ENCODE data around the gene TRAK1. TPM values are rescaled to one million over a fixed set of nuclear protein-coding genes. Genes with fewer than 3 reads are reported as not detected.

TRAK1 gene
- total and polyA plus RNA-seq, 7 experiments from 2014 or later: 4.8 to 30.4 (median 13.9) TPM

GRCh38 chr3:42194943-42195510 lies 103.9 kb downstream of the TRAK1 start:
- Histone ChIP-seq H3K27ac (ENCODE audit: low read depth, low read length) (no peak overlapping the region), H3K27me3 (ENCODE audit: control insufficient read depth in 2 of 2, insufficient read depth in 2 of 2, low read length in 2 of 2) (no peaks in the 10 kb centered on the region), H3K9me3 (ENCODE audit: control insufficient read depth in 2 of 3, low read length in 3 of 3) (no peaks in the 10 kb centered on the region), H3K36me3 (ENCODE audit: control insufficient read depth in 2 of 3, insufficient read depth in 3 of 3, low read length in 3 of 3) (peaks cover 0 to 53% (median 0%) of the 10 kb centered on the region in 3 experiments), H3K4me3 (ENCODE audit: low read length) (no peak overlapping the region), H3K4me1 (ENCODE audit: control insufficient read depth in 2 of 2, insufficient read depth in 2 of 2, low read length in 2 of 2) (peaks cover 5 to 9% of the 10 kb centered on the region in 2 donors)
- ATAC-seq: no peak
- Mint-ChIP-seq H3K4me3 (no peak overlapping the region), H3K9me3 (no peaks in the 10 kb centered on the region), H3K27ac (no peak overlapping the region), H3K4me1 (peaks cover 8 to 41% (median 15%) of the 10 kb centered on the region in 7 donors), H3K36me3 (peaks cover 11 to 66% (median 23%) of the 10 kb centered on the region in 5 donors), H3K27me3 (no peaks in the 10 kb centered on the region)
- DNase-seq: no peak
- POLR2A ChIA-PET: no interaction called here
- CTCF ChIA-PET: no interaction called here
- intact Hi-C loops (cut with micrococcal nuclease): no loop called here

GRCh38 chr3:42195879-42196330 lies 104.7 kb downstream of the TRAK1 start:
- Histone ChIP-seq H3K27me3 (ENCODE audit: control insufficient read depth in 2 of 2, insufficient read depth in 2 of 2, low read length in 2 of 2) (no peaks in the 10 kb centered on the region), H3K36me3 (ENCODE audit: control insufficient read depth in 2 of 3, insufficient read depth in 3 of 3, low read length in 3 of 3) (peaks cover 0 to 61% (median 0%) of the 10 kb centered on the region in 3 experiments), H3K9me3 (ENCODE audit: control insufficient read depth in 2 of 3, low read length in 3 of 3) (no peaks in the 10 kb centered on the region), H3K27ac (ENCODE audit: low read depth, low read length) (no peak overlapping the region), H3K4me3 (ENCODE audit: low read length) (no peak overlapping the region), H3K4me1 (ENCODE audit: control insufficient read depth in 2 of 2, insufficient read depth in 2 of 2, low read length in 2 of 2) (peaks cover 5 to 9% of the 10 kb centered on the region in 2 donors)
- Mint-ChIP-seq H3K36me3 (peaks cover 11 to 68% (median 30%) of the 10 kb centered on the region in 5 donors), H3K4me3 (no peak overlapping the region), H3K27me3 (no peaks in the 10 kb centered on the region), H3K4me1 (peaks cover 8 to 39% (median 15%) of the 10 kb centered on the region in 7 donors), H3K9me3 (no peaks in the 10 kb centered on the region), H3K27ac (peak overlapping the region in 1 of 9 donors; percentile 41)
- ChIA-PET POLR2A (no interaction called here), CTCF (interaction anchor here (0.7 kb wide), 1 partner anchor 644 kb away, joined by 4 read pairs; no protein-coding TSS in a partner anchor)
- intact Hi-C loops (cut with micrococcal nuclease): no loop called here
- ATAC-seq (no peak), DNase-seq (no peak)

- Mint-ChIP-seq H3K27ac (peak overlapping the region in 1 of 9 donors; percentile 57), H3K36me3 (peaks cover 17 to 82% (median 49%) of the 10 kb centered on the region in 5 donors)
- intact Hi-C loops (cut with micrococcal nuclease): no loop called here
These were observed 107.6 kb downstream of the TRAK1 start for GRCh38 chr3:42198709-42199108.

GRCh38 chr3:42202217-42202865 lies 111.2 kb downstream of the TRAK1 start:
- CTCF ChIA-PET: interaction anchor here (0.6 kb wide), 1 partner anchor 305 kb away, joined by 3 read pairs; no protein-coding TSS in a partner anchor
- H3K36me3 Mint-ChIP-seq: peaks cover 6 to 66% (median 32%) of the 10 kb centered on the region in 5 donors
- Histone ChIP-seq H3K27me3 (ENCODE audit: control insufficient read depth in 2 of 2, insufficient read depth in 2 of 2, low read length in 2 of 2) (no peaks in the 10 kb centered on the region), H3K27ac (ENCODE audit: low read depth, low read length) (no peak overlapping the region), H3K36me3 (ENCODE audit: control insufficient read depth in 2 of 3, insufficient read depth in 3 of 3, low read length in 3 of 3) (peaks cover 0 to 72% (median 0%) of the 10 kb centered on the region in 3 experiments), H3K4me3 (ENCODE audit: low read length) (no peak overlapping the region), H3K9me3 (ENCODE audit: control insufficient read depth in 2 of 3, low read length in 3 of 3) (no peaks in the 10 kb centered on the region), H3K4me1 (ENCODE audit: control insufficient read depth in 2 of 2, insufficient read depth in 2 of 2, low read length in 2 of 2) (no peaks in the 10 kb centered on the region)
- H3K4me1 Mint-ChIP-seq: no peaks in the 10 kb centered on the region
- intact Hi-C loops (cut with micrococcal nuclease): no loop called here
- no peak for ATAC-seq
- POLR2A ChIA-PET: no interaction called here
- no peak overlapping the region for H3K4me3 Mint-ChIP-seq
- H3K9me3 Mint-ChIP-seq: no peaks in the 10 kb centered on the region
- DNase-seq: no peak
- H3K27ac Mint-ChIP-seq: peak overlapping the region in 1 of 9 donors; percentile 36
- H3K27me3 Mint-ChIP-seq: no peaks in the 10 kb centered on the region

More at GRCh38 chr3:42198709-42199108, 107.6 kb downstream of the TRAK1 start:
- Mint-ChIP-seq H3K4me1 (peaks cover 0 to 18% (median 0%) of the 10 kb centered on the region in 7 donors), H3K27me3 (no peaks in the 10 kb centered on the region), H3K4me3 (no peak overlapping the region), H3K9me3 (no peaks in the 10 kb centered on the region)
- no peak for ATAC-seq
- CTCF ChIA-PET: interaction anchor here (1.3 to 1.4 kb wide), 2 partner anchors 8 to 13 kb away, joined by 3 to 4 read pairs; no protein-coding TSS in a partner anchor
- H3K36me3 ChIP-seq (ENCODE audit: control insufficient read depth in 2 of 3, insufficient read depth in 3 of 3, low read length in 3 of 3): peaks cover 0 to 87% (median 0%) of the 10 kb centered on the region in 3 experiments
- H3K9me3 ChIP-seq (ENCODE audit: control insufficient read depth in 2 of 3, low read length in 3 of 3): no peaks in the 10 kb centered on the region
- DNase-seq: no peak
- POLR2A ChIA-PET: no interaction called here
- H3K27ac ChIP-seq (ENCODE audit: low read depth, low read length): no peak overlapping the region
- H3K4me1 ChIP-seq (ENCODE audit: control insufficient read depth in 2 of 2, insufficient read depth in 2 of 2, low read length in 2 of 2): no peaks in the 10 kb centered on the region
- no peaks in the 10 kb centered on the region for H3K27me3 ChIP-seq (ENCODE audit: control insufficient read depth in 2 of 2, insufficient read depth in 2 of 2, low read length in 2 of 2)
- no peak overlapping the region for H3K4me3 ChIP-seq (ENCODE audit: low read length)

DNA sequence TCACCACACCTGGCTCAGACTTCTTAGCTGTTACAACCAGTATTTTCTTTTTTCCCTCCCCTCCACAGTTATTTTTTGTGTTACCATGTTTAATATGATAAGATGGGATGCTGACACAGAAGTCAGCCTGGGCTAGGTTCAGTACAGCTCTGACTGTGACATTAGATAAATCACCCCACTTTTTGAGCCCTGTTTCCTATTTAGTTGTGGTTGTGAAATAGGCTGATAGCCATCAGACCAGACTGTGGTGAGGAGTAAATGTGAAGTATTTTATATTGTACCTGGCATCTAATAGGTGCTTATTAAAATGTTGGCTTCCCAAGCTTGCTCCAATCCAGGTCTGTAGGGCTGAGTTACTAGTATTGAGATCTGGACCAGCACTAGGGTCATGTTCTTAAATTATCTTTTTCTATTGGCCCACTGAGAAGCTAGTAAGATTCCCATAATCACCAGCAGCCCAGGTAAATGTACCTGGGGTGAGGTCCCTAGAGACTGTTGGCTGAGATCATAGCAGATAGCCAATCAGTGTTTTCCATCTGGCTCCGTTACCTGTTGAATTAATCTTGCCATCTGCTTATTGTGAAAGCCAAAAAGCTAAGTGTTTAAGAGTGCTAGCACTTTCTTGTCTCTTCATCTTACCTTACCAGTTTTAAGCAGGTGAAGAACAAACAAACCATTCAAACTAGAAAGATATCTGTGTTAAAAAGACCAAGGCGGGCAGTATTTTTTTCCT lies 113.9 kb downstream of the TRAK1 start:
- DNase-seq (no peak), ATAC-seq (no peak)
- H3K36me3 Mint-ChIP-seq: peaks cover 14 to 71% (median 35%) of the 10 kb centered on the region in 5 donors
- peaks cover 0 to 70% (median 0%) of the 10 kb centered on the region in 3 experiments for H3K36me3 ChIP-seq (ENCODE audit: control insufficient read depth in 2 of 3, insufficient read depth in 3 of 3, low read length in 3 of 3)
- H3K27ac ChIP-seq (ENCODE audit: low read depth, low read length): no peak overlapping the region
- peaks cover 0 to 5% (median 0%) of the 10 kb centered on the region in 11 donors for H3K9me3 Mint-ChIP-seq
- no peaks in the 10 kb centered on the region for H3K4me1 ChIP-seq (ENCODE audit: control insufficient read depth in 2 of 2, insufficient read depth in 2 of 2, low read length in 2 of 2)
- H3K4me3 ChIP-seq (ENCODE audit: low read length): no peak overlapping the region
- no peaks in the 10 kb centered on the region for H3K9me3 ChIP-seq (ENCODE audit: control insufficient read depth in 2 of 3, low read length in 3 of 3)
- POLR2A ChIA-PET: no interaction called here
- peak overlapping the region in 1 of 9 donors; percentile 54 for H3K27ac Mint-ChIP-seq
- H3K4me1 Mint-ChIP-seq: no peaks in the 10 kb centered on the region
- no peak overlapping the region for H3K4me3 Mint-ChIP-seq
- CTCF ChIA-PET: interaction anchor here (1.0 to 1.4 kb wide), 2 partner anchors 13 to 14 kb away, joined by 3 read pairs; no protein-coding TSS in a partner anchor
- intact Hi-C loops (cut with micrococcal nuclease): no loop called here
- no peaks in the 10 kb centered on the region for H3K27me3 ChIP-seq (ENCODE audit: control insufficient read depth in 2 of 2, insufficient read depth in 2 of 2, low read length in 2 of 2)
- no peaks in the 10 kb centered on the region for H3K27me3 Mint-ChIP-seq

GRCh38 chr3:42205800-42206514 lies 114.8 kb downstream of the TRAK1 start:
- DNase-seq: no peak
- H3K4me3 Mint-ChIP-seq: no peak overlapping the region
- H3K36me3 Mint-ChIP-seq: peaks cover 14 to 67% (median 36%) of the 10 kb centered on the region in 5 donors
- H3K27me3 ChIP-seq (ENCODE audit: control insufficient read depth in 2 of 2, insufficient read depth in 2 of 2, low read length in 2 of 2): no peaks in the 10 kb centered on the region
- H3K4me1 ChIP-seq (ENCODE audit: control insufficient read depth in 2 of 2, insufficient read depth in 2 of 2, low read length in 2 of 2): no peaks in the 10 kb centered on the region
- ChIA-PET CTCF (no interaction called here), POLR2A (no interaction called here)
- H3K9me3 Mint-ChIP-seq: peaks cover 0 to 5% (median 0%) of the 10 kb centered on the region in 11 donors
- H3K9me3 ChIP-seq (ENCODE audit: control insufficient read depth in 2 of 3, low read length in 3 of 3): no peaks in the 10 kb centered on the region
- ATAC-seq: no peak
- peaks cover 0 to 62% (median 0%) of the 10 kb centered on the region in 3 experiments for H3K36me3 ChIP-seq (ENCODE audit: control insufficient read depth in 2 of 3, insufficient read depth in 3 of 3, low read length in 3 of 3)
- no peaks in the 10 kb centered on the region for H3K4me1 Mint-ChIP-seq
- no peaks in the 10 kb centered on the region for H3K27me3 Mint-ChIP-seq
- intact Hi-C loops (cut with micrococcal nuclease): no loop called here
- H3K27ac Mint-ChIP-seq: no peak overlapping the region
- H3K27ac ChIP-seq (ENCODE audit: low read depth, low read length): no peak overlapping the region
- no peak overlapping the region for H3K4me3 ChIP-seq (ENCODE audit: low read length)

Measured in naive thymus-derived CD4-positive, alpha-beta T cell (primary cell).